Measurements from ENCODE around the gene WDR5. TPM values are rescaled to one million over a fixed set of nuclear protein-coding genes. Genes with fewer than 3 reads are reported as not detected.

WDR5 gene
- total and polyA plus RNA-seq, 4 donors = 15.7 to 27.3 (median 21.6) TPM

- ATAC-seq (ENCODE audit: insufficient read depth, low FRiP score) (no peak), DNase-seq (no peak)
- no peak for TF ChIP-seq CTCF (IDR thresholded peaks at IDR 0.05; ENCODE audit: control extremely low read depth, extremely low read depth)
- Histone ChIP-seq H3K9me3 (ENCODE audit: control insufficient read depth in 4 of 4, insufficient read depth in 3 of 4, low read length in 3 of 4) (no peaks in the 10 kb centered on the region), H3K36me3 (ENCODE audit: control insufficient read depth in 4 of 4, insufficient read depth in 4 of 4, low read length in 4 of 4) (peaks cover 0 to 20% (median 9%) of the 10 kb centered on the region in 4 donors), H3K9ac (ENCODE audit: insufficient read depth in 1 of 2, low read length in 2 of 2) (no peak overlapping the region), H3K27me3 (ENCODE audit: control insufficient read depth in 3 of 3, insufficient read depth in 3 of 3, low read length in 2 of 3) (no peaks in the 10 kb centered on the region), H3K4me3 (no peak overlapping the region), H3K4me1 (ENCODE audit: control insufficient read depth in 5 of 5, insufficient read depth in 5 of 5, low read length in 5 of 5) (peaks cover 0 to 8% (median 0%) of the 10 kb centered on the region in 5 donors), H3K27ac (ENCODE audit: low read depth in 1 of 2, low read length in 1 of 2) (no peak overlapping the region)
- 95% methylated on average over 9 of the region's 9 CpGs for WGBS, 2 donors
These were observed 26.4 kb downstream of the WDR5 start for GRCh38 chr9:134162212-134162775.

- ATAC-seq (ENCODE audit: insufficient read depth, low FRiP score) (no peak), DNase-seq (no peak)
- H3K4me1 ChIP-seq (ENCODE audit: control insufficient read depth in 5 of 5, insufficient read depth in 5 of 5, low read length in 5 of 5) = peaks cover 0 to 8% (median 0%) of the 10 kb centered on the region in 5 donors
- H3K36me3 ChIP-seq (ENCODE audit: control insufficient read depth in 4 of 4, insufficient read depth in 4 of 4, low read length in 4 of 4) = peaks cover 0 to 14% (median 5%) of the 10 kb centered on the region in 4 donors
- H3K4me3 ChIP-seq = no peak overlapping the region
- WGBS, 2 donors = 43 to 45% methylated on average over 24 of the region's 24 CpGs
- H3K27ac ChIP-seq (ENCODE audit: low read depth in 1 of 2, low read length in 1 of 2) = peak overlapping the region; percentile 79 to 91
- no peaks in the 10 kb centered on the region for H3K27me3 ChIP-seq (ENCODE audit: control insufficient read depth in 3 of 3, insufficient read depth in 3 of 3, low read length in 2 of 3)
- no peak overlapping the region for H3K9ac ChIP-seq (ENCODE audit: insufficient read depth in 1 of 2, low read length in 2 of 2)
- TF ChIP-seq CTCF (IDR thresholded peaks at IDR 0.05; ENCODE audit: control extremely low read depth, extremely low read depth) = no peak
- H3K9me3 ChIP-seq (ENCODE audit: control insufficient read depth in 4 of 4, insufficient read depth in 3 of 4, low read length in 3 of 4) = no peaks in the 10 kb centered on the region
These were observed 27.1 kb downstream of the WDR5 start for GRCh38 chr9:134162926-134163370.

GRCh38 chr9:134163371-134164196 is 27.7 kb downstream of the WDR5 start:
- ATAC-seq (ENCODE audit: insufficient read depth, low FRiP score) = peak; percentile 10
- H3K36me3 ChIP-seq (ENCODE audit: control insufficient read depth in 4 of 4, insufficient read depth in 4 of 4, low read length in 4 of 4) = peaks cover 0 to 9% (median 2%) of the 10 kb centered on the region in 4 donors
- WGBS, 2 donors = 1% methylated on average over 73 to 80 of the region's 80 CpGs
- peak overlapping the region in 1 of 2 donors; percentile 37 for H3K9ac ChIP-seq (ENCODE audit: insufficient read depth in 1 of 2, low read length in 2 of 2)
- H3K9me3 ChIP-seq (ENCODE audit: control insufficient read depth in 4 of 4, insufficient read depth in 3 of 4, low read length in 3 of 4) = no peaks in the 10 kb centered on the region
- H3K27me3 ChIP-seq (ENCODE audit: control insufficient read depth in 3 of 3, insufficient read depth in 3 of 3, low read length in 2 of 3) = no peaks in the 10 kb centered on the region
- H3K27ac ChIP-seq (ENCODE audit: low read depth in 1 of 2, low read length in 1 of 2) = peak overlapping the region; percentile 79 to 91
- DNase-seq = peak; percentile 63 to 66 (median 65)
- no peak for TF ChIP-seq CTCF (IDR thresholded peaks at IDR 0.05; ENCODE audit: control extremely low read depth, extremely low read depth)
- peak overlapping the region; percentile 35 for H3K4me3 ChIP-seq
- H3K4me1 ChIP-seq (ENCODE audit: control insufficient read depth in 5 of 5, insufficient read depth in 5 of 5, low read length in 5 of 5) = peaks cover 0 to 8% (median 0%) of the 10 kb centered on the region in 5 donors
